H1 (cell line): ENCODE data around the gene JAKMIP1. TPM values are rescaled to one million over a fixed set of nuclear protein-coding genes. Genes with fewer than 3 reads are reported as not detected.

Experiments used
- CTCF ChIA-PET: fragments of 300-600 bp; sonication (Branson Sonifier 250); formaldehyde crosslinking; loops from one replicate; lab custom pipeline; 2021; ENCODE audit not compliant: partially characterized antibody; lab: Charles Lee
- POLR2A ChIA-PET: fragments of 300-600 bp; sonication (Branson Sonifier 250); formaldehyde crosslinking; loops from one replicate; lab custom pipeline; 2021; ENCODE audit warnings: inconsistent platforms; ENCODE audit not compliant: partially characterized antibody; lab: Charles Lee
- DNase-seq, 2 experiments: peaks; one replicate each; pipeline versions ENCODE4 v3.0.0 to v3.0.0-alpha.2; 2010 to 2022; ENCODE audit warnings: low spot score in 2 of 2, low read depth in 1 of 2, mixed read lengths in 1 of 2
- FAIRE-seq: peaks from 2 replicates; lab custom pipeline; 2011; peaks lifted over from hg19 to GRCh38; lab: Jason Lieb, UNC
- H2AFZ ChIP-seq: 2 replicates; pipeline ENCODE4 v1.8.1; 2012; ENCODE audit warnings: low read length, inconsistent platforms
- H2AK5ac ChIP-seq: 2 replicates; pipeline ENCODE4 v1.6.1; 2013; ENCODE audit warnings: low read depth, low read length
- H2BK120ac ChIP-seq: replicated peaks from 2 replicates; pipeline ENCODE3; 2013; ENCODE audit warnings: low read depth, low read length, inconsistent platforms
- H2BK12ac ChIP-seq: 2 replicates; pipeline ENCODE4 v1.6.1; 2013; ENCODE audit warnings: low read depth, low read length
- H2BK15ac ChIP-seq: 2 replicates; pipeline ENCODE4 v1.6.1; 2013; ENCODE audit warnings: low read length
- H2BK20ac ChIP-seq: 2 replicates; pipeline ENCODE4 v1.6.1; 2013; ENCODE audit warnings: low read length
- H2BK5ac ChIP-seq: 2 replicates; pipeline ENCODE4 v1.6.1; 2013; ENCODE audit warnings: low read depth, low read length
- H3K14ac ChIP-seq: 2 replicates; pipeline ENCODE4 v1.6.1; 2013; ENCODE audit warnings: inconsistent platforms; ENCODE audit not compliant: insufficient read length
- H3K18ac ChIP-seq: 2 replicates; pipeline ENCODE4 v1.6.1; 2013; ENCODE audit warnings: low read length; ENCODE audit errors: extremely low read depth
- H3K23ac ChIP-seq: 2 replicates; pipeline ENCODE4 v1.6.1; 2013; ENCODE audit warnings: inconsistent platforms; ENCODE audit not compliant: insufficient read length
- H3K23me2 ChIP-seq: 2 replicates; pipeline ENCODE4 v1.6.1; 2013; ENCODE audit warnings: low read depth, low read length
- H3K27ac ChIP-seq: 2 replicates; pipeline ENCODE4 v1.6.1; 2011; ENCODE audit warnings: low read depth, low read length, inconsistent platforms
- H3K27me3 ChIP-seq, 4 experiments: replicated peaks in 1 of 4; 1 replicate in 1 of 4; 2 replicates in 3 of 4; pipeline versions ENCODE4 v1.6.1 to v1.8.1; 2011 to 2013; ENCODE audit warnings: low read length in 3 of 4, mild to moderate bottlenecking in 3 of 4, inconsistent platforms in 2 of 4, mixed read lengths in 2 of 4, moderate library complexity in 1 of 4; ENCODE audit not compliant: control insufficient read depth in 3 of 4, insufficient read depth in 3 of 4; ENCODE audit errors: extremely low read depth in 1 of 4
- H3K36me3 ChIP-seq, 4 experiments: 2 replicates each; pipeline versions ENCODE4 v1.6.1 to v1.8.1; 2011 to 2013; ENCODE audit warnings: mild to moderate bottlenecking in 4 of 4, low read length in 3 of 4, moderate library complexity in 2 of 4, control low read depth in 1 of 4, inconsistent platforms in 1 of 4; ENCODE audit not compliant: insufficient read depth in 4 of 4, control insufficient read depth in 2 of 4
- H3K4ac ChIP-seq: replicated peaks from 2 replicates; pipeline ENCODE3; 2013; ENCODE audit warnings: low read length, low read depth, mixed read lengths, inconsistent platforms; ENCODE audit not compliant: insufficient read length
- H3K4me1 ChIP-seq, 4 experiments: replicated peaks in 1 of 4; 1 replicate in 1 of 4; 2 replicates in 3 of 4; pipeline versions ENCODE4 v1.6.1 to v1.8.1; 2011 to 2013; ENCODE audit warnings: low read length in 3 of 4, inconsistent platforms in 2 of 4, mixed read lengths in 1 of 4; ENCODE audit not compliant: insufficient read depth in 4 of 4, control insufficient read depth in 3 of 4
- H3K4me2 ChIP-seq, 2 experiments: 2 replicates each; pipeline versions ENCODE4 v1.6.1 to v1.8.1; 2011 to 2013; ENCODE audit warnings: low read depth in 2 of 2, low read length in 2 of 2, control low read depth in 1 of 2, inconsistent platforms in 1 of 2, mild to moderate bottlenecking in 1 of 2; ENCODE audit not compliant: insufficient read depth in 1 of 2
- H3K4me3 ChIP-seq, 4 experiments: fragments of 200-600, 300-600 bp in 1 of 4; sonication (generic), shearing (Covaris generic), sonication (Bioruptor Twin) in 1 of 4; 2 replicates each; pipeline versions ENCODE4 v1.5.1 to v1.8.1; 2011 to 2016; ENCODE audit warnings: low read length in 4 of 4, low read depth in 3 of 4, control low read depth in 2 of 4, inconsistent platforms in 2 of 4, mild to moderate bottlenecking in 2 of 4, mixed read lengths in 1 of 4, moderate library complexity in 1 of 4; ENCODE audit not compliant: insufficient read depth in 2 of 4; ENCODE audit errors: extremely low read depth in 1 of 4
- H3K56ac ChIP-seq: replicated peaks from 2 replicates; pipeline ENCODE3; 2013; ENCODE audit warnings: low read depth, mild to moderate bottlenecking, mixed read lengths, low read length, inconsistent platforms; ENCODE audit not compliant: insufficient read length
- H3K79me1 ChIP-seq: 2 replicates; pipeline ENCODE4 v1.6.1; 2013; ENCODE audit warnings: low read depth, low read length, control low read depth
- H3K79me2 ChIP-seq, 2 experiments: 2 replicates each; pipeline versions ENCODE4 v1.6.1 to v1.8.1; 2012 to 2013; ENCODE audit warnings: low read length in 2 of 2, mild to moderate bottlenecking in 2 of 2, inconsistent platforms in 1 of 2; ENCODE audit not compliant: insufficient read depth in 2 of 2, control insufficient read depth in 1 of 2
- H3K9ac ChIP-seq, 4 experiments: replicated peaks in 1 of 4; 1 replicate in 1 of 4; 2 replicates in 3 of 4; pipeline versions ENCODE4 v1.6.1 to v1.8.1; 2011 to 2013; ENCODE audit warnings: low read depth in 3 of 4, low read length in 3 of 4, control low read depth in 2 of 4, mild to moderate bottlenecking in 2 of 4, moderate library complexity in 2 of 4, inconsistent platforms in 1 of 4; ENCODE audit errors: extremely low read depth in 1 of 4
- H3K9me3 ChIP-seq, 2 experiments: 2 replicates each; pipeline versions ENCODE4 v1.6.1 to v1.8.1; 2012 to 2013; ENCODE audit warnings: mild to moderate bottlenecking in 2 of 2, moderate library complexity in 2 of 2, control low read depth in 1 of 2, inconsistent platforms in 1 of 2, low read depth in 1 of 2, low read length in 1 of 2, mixed read lengths in 1 of 2; ENCODE audit not compliant: insufficient read depth in 2 of 2
- H4K20me1 ChIP-seq, 2 experiments: replicated peaks in 1 of 2; 2 replicates each; pipeline versions ENCODE3 to v1.8.1; 2011 to 2013; ENCODE audit warnings: inconsistent platforms in 2 of 2, low read length in 2 of 2, mild to moderate bottlenecking in 1 of 2; ENCODE audit not compliant: insufficient read depth in 2 of 2, control insufficient read depth in 1 of 2
- H4K5ac ChIP-seq: 2 replicates; pipeline ENCODE4 v1.6.1; 2013; ENCODE audit warnings: low read length, low read depth, mixed read lengths, inconsistent platforms; ENCODE audit not compliant: insufficient read length
- H4K8ac ChIP-seq: 2 replicates; pipeline ENCODE4 v1.8.0; 2013; ENCODE audit warnings: mild to moderate bottlenecking, moderate library complexity, low read length, inconsistent platforms; ENCODE audit not compliant: insufficient read depth; ENCODE audit errors: extremely low read depth
- H4K91ac ChIP-seq: replicated peaks from 2 replicates; pipeline ENCODE3; 2013; ENCODE audit warnings: low read length, mixed read lengths, inconsistent platforms; ENCODE audit not compliant: insufficient read length
- CBX5 ChIP-seq: fragments of 300-800, 300-1000 bp; sonication (generic); IDR thresholded peaks from 2 replicates; pipeline ENCODE4 v1.7.1; 2016; ENCODE audit warnings: antibody characterized with exemption, low read length, low read depth
- SAP30 ChIP-seq: fragments of 300-600 bp; sonication (generic); IDR thresholded peaks from 2 replicates; pipeline ENCODE4 v1.7.1; 2012; ENCODE audit warnings: low read length, moderate library complexity, mild to moderate bottlenecking, inconsistent platforms; ENCODE audit not compliant: insufficient read depth, insufficient replicate concordance
- WGBS, 2 experiments: shearing (Covaris generic) in 1 of 2; methylation state at CpG; one replicate each; pipeline versions ENCODE4 v1.1.6 to v1.1.7; 2013 to 2015; ENCODE audit warnings: low lambda C conversion rate in 2 of 2, mixed read lengths in 2 of 2, inconsistent platforms in 1 of 2, low coverage in 1 of 2, missing lambda C conversion rate in 1 of 2; ENCODE audit not compliant: insufficient replicate concordance in 2 of 2, insufficient coverage in 1 of 2, insufficient read length in 1 of 2; ENCODE audit errors: extremely low coverage in 1 of 2, missing lambda C conversion rate in 1 of 2; 5-methylcytosine and 5-hydroxymethylcytosine counted together
- polyA plus RNA-seq, 7 experiments: library from polyadenylated mRNA; depleted of rRNA in 3 of 7; stranded (reverse) in 5 of 7; unstranded in 2 of 7; fragments of >200 nt in 5 of 7; fragments of 200-250 nt in 2 of 7; gene quantifications; 1 replicate in 5 of 7; 2 replicates in 1 of 7; 4 replicates in 1 of 7; pipeline versions ENCODE4 v1.2.1 to v1.2.3, GENCODE V29; 2011 to 2013; ENCODE audit warnings: missing spikeins in 2 of 7, mixed read lengths in 2 of 7
- total RNA-seq: library from RNA; stranded (reverse); fragmentation: NEBNext Ultra II Directional; extraction: Animal tissue kit (Norgen Biotek cat#: 25700); gene quantifications from 2 replicates; pipeline ENCODE4 v1.2.1, GENCODE V29; 2021

JAKMIP1 gene
- total and polyA plus RNA-seq, 2 of the 8 experiments (the other 6 are each of a cell fraction or from before 2014, with no cell fraction given): 2.5 to 4.4 TPM

GRCh38 chr4:6180841-6181631 is 19.3 kb downstream of the JAKMIP1 start:
- POLR2A ChIA-PET: interaction anchor here (1.1 kb wide), 1 partner anchor 9 kb away, joined by 4 read pairs; no protein-coding TSS in a partner anchor
- Histone ChIP-seq H3K9me3 (no peaks in the 10 kb centered on the region; a peak in 1 of 4 replicates), H2BK15ac (no peak overlapping the region), H3K4me3 (no peak overlapping the region), H2BK12ac (no peak overlapping the region), H4K5ac (no peak overlapping the region), H4K8ac (0 out of 2 replicates have a peak overlapping the region, but pooled peaks have one; percentile 12), H2BK120ac (no peak overlapping the region), H3K18ac (no peak overlapping the region), H3K4ac (no peak overlapping the region), H3K9ac (no peak overlapping the region), H4K91ac (no peak overlapping the region), H3K79me1 (no peaks in the 10 kb centered on the region), H3K79me2 (no peaks in the 10 kb centered on the region), H3K14ac (no peak overlapping the region), H3K27ac (no peak overlapping the region), H2AFZ (no peak overlapping the region), H3K23me2 (no peaks in the 10 kb centered on the region), H3K56ac (no peak overlapping the region), H3K36me3 (no peaks in the 10 kb centered on the region), H2AK5ac (no peak overlapping the region), H3K27me3 (no peaks in the 10 kb centered on the region), H2BK5ac (no peak overlapping the region), H3K4me1 (no peaks in the 10 kb centered on the region), H3K23ac (no peak overlapping the region), H2BK20ac (no peak overlapping the region), H3K4me2 (no peak overlapping the region), H4K20me1 (no peaks in the 10 kb centered on the region)
- CTCF ChIA-PET: interaction anchor here (0.6 to 1.4 kb wide), 8 partner anchors 10 to 159 kb away, joined by 3 to 5 read pairs (median 3); no protein-coding TSS in a partner anchor
- FAIRE-seq: no peak
- WGBS, 2 experiments: 75% methylated on average over 7 of the region's 7 CpGs; no CpG with 5 or more reads in 1 of the 2 experiments
- no peak for TF ChIP-seq SAP30
- no peak for TF ChIP-seq CBX5
- no peak for DNase-seq
